Small intestine (tissue), 16 donors: Measurements from ENCODE around the gene APBA1. TPM values are rescaled to one million over a fixed set of nuclear protein-coding genes. Genes with fewer than 3 reads are reported as not detected.

Experiments
- DNase-seq, 2 donors: peaks; one replicate each; pipeline versions ENCODE4 v3.0.0 to v3.0.0-alpha.2; 2013
- FAIRE-seq: peaks from 2 replicates; lab custom pipeline; 2012; peaks lifted over from hg19 to GRCh38; lab: Jason Lieb, UNC
- H3K27ac ChIP-seq, 3 donors: one replicate each; pipeline ENCODE4 v1.5.1; 2013; ENCODE audit warnings: low read length in 2 of 3, mild to moderate bottlenecking in 2 of 3, control low read depth in 1 of 3, inconsistent platforms in 1 of 3, low read depth in 1 of 3, moderate library complexity in 1 of 3
- H3K27me3 ChIP-seq, 3 donors: one replicate each; pipeline ENCODE4 v1.6.1; 2013; ENCODE audit warnings: low read length in 3 of 3, inconsistent platforms in 1 of 3; ENCODE audit not compliant: control insufficient read depth in 3 of 3, insufficient read depth in 3 of 3
- H3K36me3 ChIP-seq, 3 donors: one replicate each; pipeline ENCODE4 v1.6.1; 2013; ENCODE audit warnings: low read length in 3 of 3, inconsistent platforms in 1 of 3, low read depth in 1 of 3, mild to moderate bottlenecking in 1 of 3, moderate library complexity in 1 of 3; ENCODE audit not compliant: control insufficient read depth in 3 of 3, insufficient read depth in 2 of 3
- H3K4me1 ChIP-seq, 3 donors: one replicate each; pipeline ENCODE4 v1.6.1; 2013; ENCODE audit warnings: low read length in 2 of 3, inconsistent platforms in 1 of 3, low read depth in 1 of 3, mild to moderate bottlenecking in 1 of 3, moderate library complexity in 1 of 3; ENCODE audit not compliant: control insufficient read depth in 3 of 3, insufficient read depth in 2 of 3
- H3K4me3 ChIP-seq, 3 donors: one replicate each; pipeline ENCODE4 v1.5.1; 2013; ENCODE audit warnings: low read length in 3 of 3, control low read depth in 1 of 3, inconsistent platforms in 1 of 3, low read depth in 1 of 3, mild to moderate bottlenecking in 1 of 3, moderate library complexity in 1 of 3
- H3K9me3 ChIP-seq, 2 donors: one replicate each; pipeline ENCODE4 v1.6.1; 2013; ENCODE audit warnings: low read depth in 1 of 2, low read length in 1 of 2; ENCODE audit not compliant: control insufficient read depth in 2 of 2, insufficient read depth in 1 of 2
- WGBS, 3 donors: extraction: QIAGEN DNeasy Blood & Tissue Kit; methylation state at CpG; one replicate each; pipeline ENCODE4 v1.1.7; 2013; 5-methylcytosine and 5-hydroxymethylcytosine counted together
- long read RNA-seq, 10 donors: transcript quantifications; one replicate each; lab custom pipeline, GENCODE V29; 2026
- polyA plus RNA-seq, 4 donors: library from polyadenylated mRNA; stranded (reverse) in 3 of 4; unstranded in 1 of 4; fragments of 200-250 nt in 3 of 4; fragments of 120-200 nt in 1 of 4; gene quantifications; one replicate each; pipeline versions ENCODE4 v1.2.1 to v1.2.3, GENCODE V29; 2013
- donor health status: healthy with polysubstance abuse.
- donor health status: control.
- donor health status: control.
- donor health status: Bipolar disorder and iron deficiency.
- donor health status: healthy.

The APBA1 gene
- 1 to 10 TPM in 2 of 4 donors, under 1 TPM in 1, not detected in 1; 0.27 to 6.7 (median 3.7) TPM for polyA plus RNA-seq
- long read RNA-seq, donor 1, full-length matches to known transcripts = 3 of 3 reads
- long read RNA-seq, donor 1, partial matches to known transcripts = 0 of 3 reads
- long read RNA-seq, donor 1, other reads (novel, unspliced or antisense) = 0 of 3 reads
- long read RNA-seq, donor 2 = 0 reads
- long read RNA-seq, donor 3 = 0 reads
- long read RNA-seq, donor 4, full-length matches to known transcripts = 1 of 1 reads
- long read RNA-seq, donor 4, partial matches to known transcripts = 0 of 1 reads
- long read RNA-seq, donor 4, other reads (novel, unspliced or antisense) = 0 of 1 reads
- long read RNA-seq, donor 5 = 0 reads
- long read RNA-seq, donor 6, full-length matches to known transcripts = 1 of 1 reads
- long read RNA-seq, donor 6, partial matches to known transcripts = 0 of 1 reads
- long read RNA-seq, donor 6, other reads (novel, unspliced or antisense) = 0 of 1 reads
- long read RNA-seq, donor 7 = 0 reads
- long read RNA-seq, donor 8 = 0 reads
- long read RNA-seq, donor 9 = 0 reads
- long read RNA-seq, donor 10, full-length matches to known transcripts = 5 of 20 reads
- long read RNA-seq, donor 10, partial matches to known transcripts = 15 of 20 reads
- long read RNA-seq, donor 10, other reads (novel, unspliced or antisense) = 0 of 20 reads

DNA sequence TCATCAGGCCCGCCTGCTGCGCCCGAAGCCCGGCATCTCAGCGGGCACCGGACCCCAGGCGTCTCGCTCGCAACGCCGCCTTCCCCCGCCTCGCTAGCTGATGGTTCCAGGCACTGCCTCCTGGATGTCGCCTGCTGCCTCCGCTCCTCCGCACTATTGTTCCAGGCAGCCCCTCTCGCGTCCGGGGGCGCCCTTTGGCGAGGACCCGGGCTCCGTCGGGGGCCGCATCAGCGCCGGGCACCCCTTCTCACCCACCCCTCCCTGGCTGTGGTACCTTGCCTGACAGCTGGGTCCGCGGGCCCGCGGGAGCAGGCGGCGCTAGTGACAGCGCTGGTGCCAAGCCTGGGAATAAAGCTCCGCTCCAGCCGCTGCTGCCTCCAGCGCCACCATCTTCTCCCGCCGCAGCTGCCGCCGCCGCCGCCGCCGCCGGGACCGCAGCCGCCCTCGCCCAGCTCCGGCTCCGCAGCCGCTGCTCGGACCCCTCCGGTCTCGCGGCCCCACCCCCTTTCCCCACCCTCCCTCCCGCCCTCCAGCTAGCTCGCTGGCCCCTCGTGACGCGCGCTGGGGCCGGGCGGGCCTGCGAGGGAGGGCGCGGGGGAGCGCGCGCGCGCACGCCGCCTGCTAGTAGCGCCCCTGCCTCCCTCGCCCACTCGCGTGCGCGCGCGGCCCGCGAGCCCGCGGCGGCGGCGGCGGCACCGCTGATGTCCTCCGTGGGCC, at the start of gene APBA1:
TSS of gene APBA1 (minus strand) at position 493 of the 717 bp plus-strand sequence.
- Histone ChIP-seq H3K27me3 (peaks cover 0 to 30% (median 7%) of the 10 kb centered on the region in 3 donors), H3K36me3 (no peaks in the 10 kb centered on the region), H3K9me3 (no peaks in the 10 kb centered on the region), H3K27ac (peak within 1 kb of the TSS in 2 of 3 donors; percentile 37 to 65), H3K4me3 (peak within 1 kb of the TSS; percentile 56 to 68 (median 62)), H3K4me1 (peaks cover 0 to 7% (median 4%) of the 10 kb centered on the region in 3 donors)
- 0 to 3% (median 3%) methylated on average over 41 to 92 of the region's 92 CpGs for WGBS, 3 donors
- FAIRE-seq (no peak), DNase-seq (peak; percentile 28 to 80)

GRCh38 chr9:69719983-69720382, 47.8 kb upstream of the APBA1 start:
- Histone ChIP-seq H3K27ac (no peak overlapping the region), H3K9me3 (no peaks in the 10 kb centered on the region), H3K4me1 (peaks cover 0 to 9% (median 0%) of the 10 kb centered on the region in 3 donors), H3K4me3 (no peak overlapping the region), H3K36me3 (peaks cover 2 to 7% (median 3%) of the 10 kb centered on the region in 3 donors), H3K27me3 (no peaks in the 10 kb centered on the region)
- DNase-seq (peak; percentile 50 to 61), FAIRE-seq (no peak)
- WGBS, 3 donors = 32 to 63% (median 43%) methylated on average over 2 of the region's 2 CpGs

GRCh38 chr9:69719367-69719766, 47.2 kb upstream of the APBA1 start:
- H3K9me3 ChIP-seq = no peaks in the 10 kb centered on the region
- H3K36me3 ChIP-seq = peaks cover 2 to 7% (median 3%) of the 10 kb centered on the region in 3 donors
- H3K4me1 ChIP-seq = peaks cover 0 to 9% (median 0%) of the 10 kb centered on the region in 3 donors
- DNase-seq (peak; percentile 2 to 24), FAIRE-seq (no peak)
- no peaks in the 10 kb centered on the region for H3K27me3 ChIP-seq
- no peak overlapping the region for H3K27ac ChIP-seq
- no peak overlapping the region for H3K4me3 ChIP-seq
- WGBS, 3 donors = 72 to 88% (median 86%) methylated on average over 3 of the region's 3 CpGs

- peaks cover 0 to 9% (median 0%) of the 10 kb centered on the region in 3 donors for H3K4me1 ChIP-seq
- no peak overlapping the region for H3K4me3 ChIP-seq
- H3K27me3 ChIP-seq = no peaks in the 10 kb centered on the region
- 83 to 89% (median 87%) methylated on average over 6 of the region's 6 CpGs for WGBS, 3 donors
- no peaks in the 10 kb centered on the region for H3K9me3 ChIP-seq
- peaks cover 2 to 7% (median 6%) of the 10 kb centered on the region in 3 donors for H3K36me3 ChIP-seq
- FAIRE-seq (no peak), DNase-seq (peak; percentile 6 to 12)
- H3K27ac ChIP-seq = no peak overlapping the region
These were observed 46.0 kb upstream of the APBA1 start for GRCh38 chr9:69718218-69718617.

DNA sequence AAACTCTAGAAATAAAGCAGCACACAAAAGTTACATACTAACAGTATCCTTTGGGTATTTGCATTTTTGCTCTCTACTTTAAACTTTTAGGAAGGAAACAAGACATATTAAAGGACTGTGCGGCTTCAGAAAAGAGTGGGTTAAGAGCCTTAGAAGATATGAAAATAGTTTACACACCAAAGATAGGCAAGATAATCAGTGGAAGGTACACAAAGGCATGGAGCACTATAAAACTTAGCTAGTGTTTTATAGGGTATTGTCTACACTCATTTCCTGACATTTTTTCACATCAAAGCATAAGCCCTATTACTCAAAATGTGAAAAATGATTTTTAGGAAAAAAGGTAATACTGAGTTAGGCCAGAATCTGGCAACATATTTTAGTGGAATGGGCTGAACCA, 43.7 kb upstream of the APBA1 start:
- Histone ChIP-seq H3K27me3 (no peaks in the 10 kb centered on the region), H3K36me3 (peaks cover 2 to 7% (median 6%) of the 10 kb centered on the region in 3 donors), H3K4me1 (peaks cover 0 to 9% (median 0%) of the 10 kb centered on the region in 3 donors), H3K27ac (no peak overlapping the region), H3K9me3 (no peaks in the 10 kb centered on the region), H3K4me3 (no peak overlapping the region)
- 90 to 100% (median 95%) methylated on average over 1 of the region's 1 CpG for WGBS, 3 donors
- DNase-seq = no peak
- no peak for FAIRE-seq

DNA sequence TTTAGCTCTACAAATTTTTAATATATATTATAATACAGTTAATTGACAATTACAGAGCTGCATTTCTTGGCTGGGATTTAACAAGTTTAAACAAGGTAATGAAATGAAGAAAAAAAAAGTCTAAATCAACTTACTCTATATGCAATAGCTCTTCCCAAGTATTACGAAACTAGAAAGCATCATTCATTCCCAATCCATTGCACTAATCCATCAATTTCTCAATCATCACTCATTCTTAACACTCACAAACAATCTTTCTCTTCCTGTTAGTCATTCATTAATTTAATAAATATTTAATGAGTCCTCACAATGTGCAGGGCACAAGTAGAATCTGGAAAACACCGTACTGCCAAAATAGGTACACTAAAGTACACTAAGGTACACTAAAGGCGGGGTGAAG, 42.9 kb upstream of the APBA1 start:
- DNase-seq = no peak
- no peaks in the 10 kb centered on the region for H3K27me3 ChIP-seq
- FAIRE-seq = no peak
- no peak overlapping the region for H3K4me3 ChIP-seq
- H3K9me3 ChIP-seq = no peaks in the 10 kb centered on the region
- no peak overlapping the region for H3K27ac ChIP-seq
- H3K36me3 ChIP-seq = peaks cover 2 to 7% (median 6%) of the 10 kb centered on the region in 3 donors
- 91 to 97% (median 95%) methylated on average over 3 of the region's 3 CpGs for WGBS, 3 donors
- H3K4me1 ChIP-seq = peaks cover 0 to 2% (median 0%) of the 10 kb centered on the region in 3 donors

DNA sequence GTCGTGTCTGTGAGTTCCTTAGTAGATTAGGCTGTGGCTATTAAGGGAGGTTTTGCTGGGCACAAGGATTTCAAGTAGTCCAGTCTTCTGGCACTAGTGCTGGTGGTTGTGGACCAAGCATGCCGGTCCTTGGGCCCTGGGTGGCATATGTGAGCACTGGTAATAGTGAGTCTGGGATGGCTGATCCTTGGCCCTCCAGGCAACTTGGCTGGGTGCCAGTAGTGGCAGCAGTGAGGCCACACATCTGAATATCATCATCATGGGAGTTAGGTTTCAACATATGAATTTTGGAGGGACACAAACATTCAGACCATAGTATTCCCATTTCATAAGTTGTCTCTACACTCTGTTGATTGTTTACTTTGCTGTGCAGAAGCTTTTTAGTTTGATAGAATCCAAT, 25.3 kb upstream of the APBA1 start:
- no peaks in the 10 kb centered on the region for H3K4me1 ChIP-seq
- H3K9me3 ChIP-seq = peaks cover 0 to 18% of the 10 kb centered on the region in 2 donors
- H3K27me3 ChIP-seq = no peaks in the 10 kb centered on the region
- WGBS, 3 donors = 87 to 94% (median 90%) methylated on average over 2 of the region's 2 CpGs
- no peak overlapping the region for H3K4me3 ChIP-seq
- no peaks in the 10 kb centered on the region for H3K36me3 ChIP-seq
- no peak overlapping the region for H3K27ac ChIP-seq
- FAIRE-seq (no peak), DNase-seq (no peak)

DNA sequence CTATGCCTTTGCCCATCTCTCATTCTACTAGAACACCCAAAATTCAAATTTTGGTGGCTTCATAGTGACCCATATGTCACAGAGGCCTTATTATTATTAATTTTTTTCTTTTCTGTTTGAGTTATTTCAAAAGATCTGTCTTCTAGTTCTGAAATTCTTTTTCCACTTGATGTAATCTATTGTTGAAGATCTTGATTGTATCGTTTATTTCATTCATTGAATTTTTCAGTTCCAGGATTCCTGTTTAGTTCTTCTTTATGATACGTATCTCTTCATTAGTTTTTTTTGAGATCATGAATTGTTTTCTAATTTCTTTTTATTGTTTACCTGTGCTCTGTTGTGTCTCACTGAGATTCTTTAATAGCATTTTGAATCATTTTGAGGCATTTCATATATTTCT, 24.6 kb upstream of the APBA1 start:
- Histone ChIP-seq H3K9me3 (peaks cover 0 to 14% of the 10 kb centered on the region in 2 donors), H3K27me3 (no peaks in the 10 kb centered on the region), H3K4me3 (no peak overlapping the region), H3K4me1 (no peaks in the 10 kb centered on the region), H3K27ac (no peak overlapping the region), H3K36me3 (no peaks in the 10 kb centered on the region)
- FAIRE-seq (no peak), DNase-seq (no peak)
- WGBS, 3 donors = 90 to 96% (median 94%) methylated on average over 2 of the region's 2 CpGs
